ENCODE measurements around the gene LARP4B.

- TF ChIP-seq EZH2 (IDR thresholded peaks at IDR 0.05) (no peak), CTCF (IDR thresholded peaks at IDR 0.05 in 2 of 3, conservative IDR thresholded peaks at IDR 0.05 in 1 of 3; ENCODE audit: borderline replicate concordance in 1 of 3, insufficient read depth in 1 of 3, low read depth in 2 of 3, low read length in 2 of 3) (no peak)
These were observed 60.8 kb downstream of the LARP4B start for GRCh38 chr10:870564-871166.

Data from HCT116 (cell line).